ENCODE measurements around the gene AKNA. TPM values are rescaled to one million over a fixed set of nuclear protein-coding genes. Genes with fewer than 3 reads are reported as not detected.
"Not testable (repeated sequence)": the region's sequence is repeated elsewhere in the genome, so short reads cannot be mapped to it uniquely, and the experiment has no call there.

AKNA gene
- total RNA-seq, 2 donors from 2014 or later, result 12.2 to 15.4 TPM

DNA sequence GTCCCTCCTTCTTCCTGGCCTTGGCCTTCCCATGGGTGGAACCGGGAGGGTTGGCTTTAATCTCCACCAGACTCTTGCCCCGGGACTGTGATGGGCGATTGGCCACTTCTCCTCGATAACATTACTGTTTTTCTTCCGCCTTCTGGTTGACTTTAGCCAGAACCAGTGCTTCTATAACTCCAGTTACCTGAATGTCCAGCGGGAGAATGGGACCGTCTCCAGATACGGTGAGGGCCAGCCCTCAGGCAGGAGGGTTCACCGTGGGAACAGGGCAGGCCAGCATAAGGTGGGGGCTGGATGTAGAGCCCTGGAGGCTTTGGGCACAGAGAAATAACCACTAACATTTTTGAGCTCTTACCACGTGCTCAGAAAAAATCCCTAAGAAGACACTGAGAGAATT is 57.1 kb downstream of the AKNA start:
- Histone ChIP-seq H3K27ac (ENCODE audit: low read depth, low read length) (no peak overlapping the region), H3K36me3 (ENCODE audit: control insufficient read depth, insufficient read depth, low read length) (no peaks in the 10 kb centered on the region), H3K4me3 (ENCODE audit: low read length) (no peak overlapping the region), H3K9ac (ENCODE audit: extremely low read depth, low read length, poor library complexity, severe bottlenecking) (no peak overlapping the region), H3K27me3 (ENCODE audit: control insufficient read depth, insufficient read depth, low read length, poor library complexity, severe bottlenecking) (no peaks in the 10 kb centered on the region), H3K4me1 (ENCODE audit: control insufficient read depth, insufficient read depth, low read length) (no peaks in the 10 kb centered on the region), H3K9me3 (ENCODE audit: control insufficient read depth, low read length) (no peaks in the 10 kb centered on the region)
- Mint-ChIP-seq H3K36me3 (ENCODE audit: low read depth) (peaks cover 2% of the 10 kb centered on the region), H3K9me3 (peaks cover 2% of the 10 kb centered on the region), H3K4me3 (no peak overlapping the region), H3K4me1 (no peaks in the 10 kb centered on the region), H3K27ac (no peak overlapping the region), H3K27me3 (ENCODE audit: insufficient read depth) (no peaks in the 10 kb centered on the region)
- WGBS, 2 experiments (ENCODE audit: insufficient coverage in 1 of 2, insufficient read length in 1 of 2), result 88 to 93% methylated on average over 5 to 10 of the region's 10 CpGs
- DNase-seq, result no peak
- TF ChIP-seq, protein P1, sequence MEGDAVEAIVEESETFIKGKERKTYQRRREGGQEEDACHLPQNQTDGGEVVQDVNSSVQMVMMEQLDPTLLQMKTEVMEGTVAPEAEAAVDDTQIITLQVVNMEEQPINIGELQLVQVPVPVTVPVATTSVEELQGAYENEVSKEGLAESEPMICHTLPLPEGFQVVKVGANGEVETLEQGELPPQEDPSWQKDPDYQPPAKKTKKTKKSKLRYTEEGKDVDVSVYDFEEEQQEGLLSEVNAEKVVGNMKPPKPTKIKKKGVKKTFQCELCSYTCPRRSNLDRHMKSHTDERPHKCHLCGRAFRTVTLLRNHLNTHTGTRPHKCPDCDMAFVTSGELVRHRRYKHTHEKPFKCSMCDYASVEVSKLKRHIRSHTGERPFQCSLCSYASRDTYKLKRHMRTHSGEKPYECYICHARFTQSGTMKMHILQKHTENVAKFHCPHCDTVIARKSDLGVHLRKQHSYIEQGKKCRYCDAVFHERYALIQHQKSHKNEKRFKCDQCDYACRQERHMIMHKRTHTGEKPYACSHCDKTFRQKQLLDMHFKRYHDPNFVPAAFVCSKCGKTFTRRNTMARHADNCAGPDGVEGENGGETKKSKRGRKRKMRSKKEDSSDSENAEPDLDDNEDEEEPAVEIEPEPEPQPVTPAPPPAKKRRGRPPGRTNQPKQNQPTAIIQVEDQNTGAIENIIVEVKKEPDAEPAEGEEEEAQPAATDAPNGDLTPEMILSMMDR (conservative IDR thresholded peaks at IDR 0.05), result no peak

DNA sequence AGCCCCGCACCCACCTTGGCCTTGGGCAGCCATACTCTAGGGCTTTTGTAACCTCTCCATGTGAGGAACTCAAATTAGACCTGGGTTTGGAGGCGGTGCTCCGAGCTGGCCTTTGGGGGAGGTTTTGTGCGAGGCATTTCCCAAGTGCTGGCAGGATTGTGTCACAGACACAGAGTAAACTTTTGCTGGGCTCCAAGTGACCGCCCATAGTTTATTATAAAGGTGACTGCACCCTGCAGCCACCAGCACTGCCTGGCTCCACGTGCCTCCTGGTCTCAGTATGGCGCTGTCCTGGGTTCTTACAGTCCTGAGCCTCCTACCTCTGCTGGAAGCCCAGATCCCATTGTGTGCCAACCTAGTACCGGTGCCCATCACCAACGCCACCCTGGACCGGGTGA is 58.2 kb downstream of the AKNA start, which contains the start of gene ORM2:
ORM2 (plus strand) TSS at position 245 of the 398 bp plus-strand sequence; CDS start at position 281, 36 bp downstream.
- not testable (repeated sequence) for DNase-seq; H3K4me1 Mint-ChIP-seq; H3K9me3 Mint-ChIP-seq; H3K4me3 Mint-ChIP-seq; H3K4me3 ChIP-seq (ENCODE audit: low read length); H3K27me3 ChIP-seq (ENCODE audit: control insufficient read depth, insufficient read depth, low read length, poor library complexity, severe bottlenecking); H3K27ac Mint-ChIP-seq; H3K36me3 Mint-ChIP-seq (ENCODE audit: low read depth); H3K27me3 Mint-ChIP-seq (ENCODE audit: insufficient read depth); H3K4me1 ChIP-seq (ENCODE audit: control insufficient read depth, insufficient read depth, low read length); H3K36me3 ChIP-seq (ENCODE audit: control insufficient read depth, insufficient read depth, low read length); H3K27ac ChIP-seq (ENCODE audit: low read depth, low read length); H3K9me3 ChIP-seq (ENCODE audit: control insufficient read depth, low read length); H3K9ac ChIP-seq (ENCODE audit: extremely low read depth, low read length, poor library complexity, severe bottlenecking)
- WGBS, 2 experiments (ENCODE audit: insufficient coverage in 1 of 2, insufficient read length in 1 of 2), result 100% methylated on average over 2 of the region's 10 CpGs; no CpG with 5 or more reads in 1 of the 2 experiments

DNA sequence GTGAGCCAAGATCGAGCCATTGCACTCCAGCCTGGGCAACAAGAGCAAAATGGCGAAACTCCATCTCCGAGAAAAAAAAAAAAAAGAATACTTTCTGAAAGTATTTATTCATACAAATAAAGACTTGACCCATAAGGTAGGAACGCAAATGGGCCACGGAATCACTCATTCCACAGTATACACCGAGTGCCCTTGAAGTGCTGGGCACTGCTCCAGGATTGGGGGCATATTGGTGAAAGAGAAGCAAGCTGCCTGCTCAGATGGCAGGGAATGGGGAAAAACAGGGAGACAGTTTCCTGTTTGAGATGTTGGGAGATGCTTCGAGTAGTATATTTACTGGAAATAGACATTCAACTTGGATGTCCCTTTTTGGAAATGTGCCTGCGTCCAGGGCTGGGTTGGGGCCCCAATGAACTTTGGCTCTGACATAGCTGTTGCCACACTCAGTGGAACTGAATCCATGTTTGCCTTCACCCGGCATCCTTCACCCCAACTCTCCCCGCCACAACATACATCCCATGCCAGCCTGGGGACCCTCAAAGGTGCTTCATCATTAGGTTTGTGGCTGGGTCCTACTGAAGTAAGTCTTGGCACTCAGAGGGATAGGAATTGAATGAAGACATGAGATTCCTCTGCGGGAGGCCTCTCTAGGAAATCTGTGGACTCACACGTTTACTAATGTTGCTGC is 58.7 kb downstream of the AKNA start:
- H3K4me3 ChIP-seq (ENCODE audit: low read length); H3K36me3 ChIP-seq (ENCODE audit: control insufficient read depth, insufficient read depth, low read length); H3K4me1 Mint-ChIP-seq; H3K9me3 ChIP-seq (ENCODE audit: control insufficient read depth, low read length); H3K27ac ChIP-seq (ENCODE audit: low read depth, low read length); H3K36me3 Mint-ChIP-seq (ENCODE audit: low read depth); H3K9me3 Mint-ChIP-seq; H3K4me1 ChIP-seq (ENCODE audit: control insufficient read depth, insufficient read depth, low read length); H3K27me3 Mint-ChIP-seq (ENCODE audit: insufficient read depth); DNase-seq; H3K27me3 ChIP-seq (ENCODE audit: control insufficient read depth, insufficient read depth, low read length, poor library complexity, severe bottlenecking); H3K4me3 Mint-ChIP-seq; H3K9ac ChIP-seq (ENCODE audit: extremely low read depth, low read length, poor library complexity, severe bottlenecking); H3K27ac Mint-ChIP-seq: not testable (repeated sequence)
- WGBS, 2 experiments (ENCODE audit: insufficient coverage in 1 of 2, insufficient read length in 1 of 2), result 89 to 91% methylated on average over 3 to 6 of the region's 12 CpGs

DNA sequence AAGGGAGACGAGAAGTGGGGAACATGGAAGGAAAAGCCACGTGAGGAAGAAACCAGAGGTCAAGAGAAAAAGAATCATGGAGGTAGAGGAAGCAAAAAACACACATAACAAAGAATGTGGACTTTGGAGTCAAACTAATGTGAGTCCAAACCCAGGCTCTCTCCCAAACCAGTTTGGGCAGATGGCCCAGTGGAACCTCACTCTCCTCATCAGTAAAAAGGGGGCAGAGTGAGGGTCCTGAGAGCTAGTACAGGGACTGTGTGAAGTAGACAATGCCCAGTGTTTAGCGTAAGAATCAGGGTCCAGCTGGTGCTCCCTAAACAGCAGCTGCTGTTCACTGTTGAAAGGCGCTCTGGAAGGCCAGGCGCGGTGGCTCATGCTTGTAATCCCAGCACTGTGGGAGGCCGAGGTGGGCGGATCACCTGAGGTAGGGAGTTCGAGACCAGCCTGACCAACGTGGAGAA is 59.4 kb downstream of the AKNA start:
- H3K27ac Mint-ChIP-seq; H3K36me3 Mint-ChIP-seq (ENCODE audit: low read depth); H3K4me3 Mint-ChIP-seq; H3K4me1 Mint-ChIP-seq; H3K36me3 ChIP-seq (ENCODE audit: control insufficient read depth, insufficient read depth, low read length); H3K4me3 ChIP-seq (ENCODE audit: low read length); H3K9me3 ChIP-seq (ENCODE audit: control insufficient read depth, low read length); H3K27me3 ChIP-seq (ENCODE audit: control insufficient read depth, insufficient read depth, low read length, poor library complexity, severe bottlenecking); H3K9me3 Mint-ChIP-seq; DNase-seq; H3K27ac ChIP-seq (ENCODE audit: low read depth, low read length); H3K9ac ChIP-seq (ENCODE audit: extremely low read depth, low read length, poor library complexity, severe bottlenecking); H3K27me3 Mint-ChIP-seq (ENCODE audit: insufficient read depth); H3K4me1 ChIP-seq (ENCODE audit: control insufficient read depth, insufficient read depth, low read length): not testable (repeated sequence)
- 92 to 93% methylated on average over 10 of the region's 10 CpGs for WGBS, 2 experiments (ENCODE audit: insufficient coverage in 1 of 2, insufficient read length in 1 of 2)
